ENCODE measurements around the gene NLRP6. TPM values are rescaled to one million over a fixed set of nuclear protein-coding genes. Genes with fewer than 3 reads are reported as not detected.
"Not testable (repeated sequence)": the region's sequence is repeated elsewhere in the genome, so short reads cannot be mapped to it uniquely, and the experiment has no call there.

Gene NLRP6
- polyA plus RNA-seq, 1 of the 3 experiments (the other 2 are of a cell fraction): not detected

- H3K4me2 ChIP-seq: no peak within 1 kb of the TSS
- H3K27ac ChIP-seq (ENCODE audit: low read depth in 2 of 2, low read length in 1 of 2): no peak within 1 kb of the TSS
- H3K4me1 ChIP-seq (ENCODE audit: control insufficient read depth in 1 of 2, insufficient read depth in 2 of 2, low read depth in 1 of 2, low read length in 1 of 2): peaks cover 2 to 15% of the 10 kb centered on the region in 2 experiments; a peak in 2 of 4 replicates
- H2AFZ ChIP-seq (ENCODE audit: low read depth): no peak within 1 kb of the TSS
- DNase-seq: no peak
- H3K36me3 ChIP-seq (replicated peaks in 1 of 2; ENCODE audit: control insufficient read depth in 1 of 2, insufficient read depth in 2 of 2, low read length in 1 of 2): peaks cover 0 to 3% of the 10 kb centered on the region in 2 experiments
- peaks cover 13% of the 10 kb centered on the region for H3F3A ChIP-seq (replicated peaks; ENCODE audit: insufficient read depth)
- no peaks in the 10 kb centered on the region for H3K27me3 ChIP-seq (ENCODE audit: insufficient read depth)
- no peak within 1 kb of the TSS for H3K4me3 ChIP-seq (ENCODE audit: low read depth in 2 of 2, low read length in 1 of 2)
- CTCF ChIA-PET: no interaction called here
- TF ChIP-seq SIN3A (IDR thresholded peaks at IDR 0.05; ENCODE audit: borderline replicate concordance, low read depth, low read length): no peak
- H3K9ac ChIP-seq: no peak within 1 kb of the TSS
- H4K20me1 ChIP-seq (ENCODE audit: insufficient read depth): no peaks in the 10 kb centered on the region
- no peaks in the 10 kb centered on the region for H3K9me2 ChIP-seq
- H3K79me2 ChIP-seq (ENCODE audit: insufficient read depth): peaks cover 11% of the 10 kb centered on the region; the same call in 1 of the 2 replicates
- POLR2A ChIA-PET: no interaction called here
- WGBS (ENCODE audit: low lambda C conversion rate): 89% methylated on average over 18 of the region's 18 CpGs
- H3K9me3 ChIP-seq: no peaks in the 10 kb centered on the region
Observed at GRCh38 chr11:313787-314553, 35.8 kb downstream of the NLRP6 start, which contains the start of gene IFITM1. IFITM1 (plus strand) TSS chr11:314040; CDS start chr11:314171, 131 bp downstream.

DNA sequence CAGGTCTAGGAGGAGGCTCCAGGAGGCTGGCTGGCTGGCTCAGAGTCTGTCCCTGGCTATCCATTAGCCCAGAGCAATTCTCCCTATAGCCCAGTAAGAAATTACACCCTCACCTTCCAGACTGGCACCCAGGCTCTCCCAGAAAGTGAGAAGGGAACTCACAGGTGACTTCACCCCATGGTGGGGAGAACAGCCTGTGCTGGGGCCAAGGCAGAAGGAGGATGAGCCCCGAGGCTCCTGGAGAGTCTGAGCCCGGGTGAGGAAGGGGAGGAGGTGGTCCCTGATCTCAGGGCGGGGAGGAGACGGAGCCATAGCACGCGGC, 36.3 kb downstream of the NLRP6 start:
- H3K79me2 ChIP-seq (ENCODE audit: insufficient read depth); H4K20me1 ChIP-seq (ENCODE audit: insufficient read depth); H3K27ac ChIP-seq (ENCODE audit: low read depth in 2 of 2, low read length in 1 of 2); H2AFZ ChIP-seq (ENCODE audit: low read depth); DNase-seq; H3K27me3 ChIP-seq (ENCODE audit: insufficient read depth); H3K9ac ChIP-seq; H3K4me2 ChIP-seq; POLR2A ChIA-PET; H3F3A ChIP-seq (replicated peaks; ENCODE audit: insufficient read depth); CTCF ChIA-PET; H3K4me3 ChIP-seq (ENCODE audit: low read depth in 2 of 2, low read length in 1 of 2); H3K36me3 ChIP-seq (replicated peaks in 1 of 2; ENCODE audit: control insufficient read depth in 1 of 2, insufficient read depth in 2 of 2, low read length in 1 of 2); H3K9me3 ChIP-seq; H3K9me2 ChIP-seq: not testable (repeated sequence)
- H3K4me1 ChIP-seq (ENCODE audit: control insufficient read depth in 1 of 2, insufficient read depth in 2 of 2, low read depth in 1 of 2, low read length in 1 of 2): peaks cover 4 to 12% of the 10 kb centered on the region in 2 experiments; a peak in 2 of 4 replicates
- WGBS (ENCODE audit: low lambda C conversion rate): 56% methylated on average over 2 of the region's 6 CpGs

DNA sequence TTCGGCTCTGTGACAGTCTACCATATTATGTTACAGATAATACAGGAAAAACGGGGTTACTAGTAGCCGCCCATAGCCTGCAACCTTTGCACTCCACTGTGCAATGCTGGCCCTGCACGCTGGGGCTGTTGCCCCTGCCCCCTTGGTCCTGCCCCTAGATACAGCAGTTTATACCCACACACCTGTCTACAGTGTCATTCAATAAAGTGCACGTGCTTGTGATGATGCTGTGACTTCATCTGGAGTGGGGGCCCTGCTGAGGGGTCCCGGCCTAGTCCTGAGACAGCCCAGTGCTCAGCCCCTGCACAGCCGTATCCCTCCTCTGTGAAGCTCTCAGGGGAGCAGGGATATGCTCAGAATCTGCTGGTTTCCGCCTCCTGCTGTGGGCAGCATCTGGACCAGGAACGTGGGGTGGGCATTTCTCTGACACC, 36.9 kb downstream of the NLRP6 start:
- Histone ChIP-seq H2AFZ (ENCODE audit: low read depth) (no peak overlapping the region), H3K27ac (ENCODE audit: low read depth in 2 of 2, low read length in 1 of 2) (no peak overlapping the region), H4K20me1 (ENCODE audit: insufficient read depth) (no peaks in the 10 kb centered on the region), H3K4me1 (ENCODE audit: control insufficient read depth in 1 of 2, insufficient read depth in 2 of 2, low read depth in 1 of 2, low read length in 1 of 2) (peaks cover 4 to 9% of the 10 kb centered on the region in 2 experiments; a peak in 2 of 4 replicates), H3K9me3 (no peaks in the 10 kb centered on the region), H3F3A (replicated peaks; ENCODE audit: insufficient read depth) (peaks cover 4% of the 10 kb centered on the region), H3K4me3 (ENCODE audit: low read depth in 2 of 2, low read length in 1 of 2) (no peak overlapping the region), H3K27me3 (ENCODE audit: insufficient read depth) (no peaks in the 10 kb centered on the region), H3K4me2 (no peak overlapping the region), H3K36me3 (replicated peaks in 1 of 2; ENCODE audit: control insufficient read depth in 1 of 2, insufficient read depth in 2 of 2, low read length in 1 of 2) (no peaks in the 10 kb centered on the region), H3K9ac (no peak overlapping the region), H3K79me2 (ENCODE audit: insufficient read depth) (peaks cover 6% of the 10 kb centered on the region; the same call in 1 of the 2 replicates), H3K9me2 (no peaks in the 10 kb centered on the region)
- CTCF ChIA-PET: interaction anchor here (0.6 to 0.9 kb wide), 2 partner anchors 49 to 163 kb away, joined by 3 to 4 read pairs; no protein-coding TSS in a partner anchor
- POLR2A ChIA-PET: no interaction called here
- DNase-seq: no peak
- 89% methylated on average over 7 of the region's 9 CpGs for WGBS (ENCODE audit: low lambda C conversion rate)
- TF ChIP-seq, protein P1, sequence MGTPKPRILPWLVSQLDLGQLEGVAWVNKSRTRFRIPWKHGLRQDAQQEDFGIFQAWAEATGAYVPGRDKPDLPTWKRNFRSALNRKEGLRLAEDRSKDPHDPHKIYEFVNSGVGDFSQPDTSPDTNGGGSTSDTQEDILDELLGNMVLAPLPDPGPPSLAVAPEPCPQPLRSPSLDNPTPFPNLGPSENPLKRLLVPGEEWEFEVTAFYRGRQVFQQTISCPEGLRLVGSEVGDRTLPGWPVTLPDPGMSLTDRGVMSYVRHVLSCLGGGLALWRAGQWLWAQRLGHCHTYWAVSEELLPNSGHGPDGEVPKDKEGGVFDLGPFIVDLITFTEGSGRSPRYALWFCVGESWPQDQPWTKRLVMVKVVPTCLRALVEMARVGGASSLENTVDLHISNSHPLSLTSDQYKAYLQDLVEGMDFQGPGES (IDR thresholded peaks at IDR 0.05; ENCODE audit: low read depth, low read length): no peak
- TF ChIP-seq RAD21 (IDR thresholded peaks at IDR 0.05; ENCODE audit: low read length) (no peak), POLR2AphosphoS5 (IDR thresholded peaks at IDR 0.05; ENCODE audit: low read depth, low read length) (no peak), RFX5 (IDR thresholded peaks at IDR 0.05; ENCODE audit: low read length) (no peak), REST (IDR thresholded peaks at IDR 0.05; ENCODE audit: low read depth, low read length) (no peak), MXI1 (IDR thresholded peaks at IDR 0.05; ENCODE audit: low read depth, low read length) (no peak), USF2 (IDR thresholded peaks at IDR 0.05; ENCODE audit: borderline replicate concordance, low read depth, low read length) (no peak), RCOR1 (IDR thresholded peaks at IDR 0.05; ENCODE audit: low read length) (no peak)
- TF ChIP-seq, protein P2, sequence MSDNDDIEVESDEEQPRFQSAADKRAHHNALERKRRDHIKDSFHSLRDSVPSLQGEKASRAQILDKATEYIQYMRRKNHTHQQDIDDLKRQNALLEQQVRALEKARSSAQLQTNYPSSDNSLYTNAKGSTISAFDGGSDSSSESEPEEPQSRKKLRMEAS (IDR thresholded peaks at IDR 0.05; ENCODE audit: low read depth): no peak
- TF ChIP-seq, protein P3, sequence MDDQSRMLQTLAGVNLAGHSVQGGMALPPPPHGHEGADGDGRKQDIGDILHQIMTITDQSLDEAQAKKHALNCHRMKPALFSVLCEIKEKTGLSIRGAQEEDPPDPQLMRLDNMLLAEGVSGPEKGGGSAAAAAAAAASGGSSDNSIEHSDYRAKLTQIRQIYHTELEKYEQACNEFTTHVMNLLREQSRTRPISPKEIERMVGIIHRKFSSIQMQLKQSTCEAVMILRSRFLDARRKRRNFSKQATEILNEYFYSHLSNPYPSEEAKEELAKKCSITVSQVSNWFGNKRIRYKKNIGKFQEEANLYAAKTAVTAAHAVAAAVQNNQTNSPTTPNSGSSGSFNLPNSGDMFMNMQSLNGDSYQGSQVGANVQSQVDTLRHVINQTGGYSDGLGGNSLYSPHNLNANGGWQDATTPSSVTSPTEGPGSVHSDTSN (IDR thresholded peaks at IDR 0.05): no peak
- TF ChIP-seq, protein P4, sequence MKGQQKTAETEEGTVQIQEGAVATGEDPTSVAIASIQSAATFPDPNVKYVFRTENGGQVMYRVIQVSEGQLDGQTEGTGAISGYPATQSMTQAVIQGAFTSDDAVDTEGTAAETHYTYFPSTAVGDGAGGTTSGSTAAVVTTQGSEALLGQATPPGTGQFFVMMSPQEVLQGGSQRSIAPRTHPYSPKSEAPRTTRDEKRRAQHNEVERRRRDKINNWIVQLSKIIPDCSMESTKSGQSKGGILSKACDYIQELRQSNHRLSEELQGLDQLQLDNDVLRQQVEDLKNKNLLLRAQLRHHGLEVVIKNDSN (IDR thresholded peaks at IDR 0.05; ENCODE audit: borderline replicate concordance, low read depth): no peak

All from SK-N-SH (cell line).